ENCODE measurements around the gene KCNJ9.
A peak's percentile ranks its signal among the peaks of the same experiment; 100 is the strongest.
"Not testable (repeated sequence)": the region's sequence is repeated elsewhere in the genome, so short reads cannot be mapped to it uniquely, and the experiment has no call there.

The KCNJ9 gene

DNA sequence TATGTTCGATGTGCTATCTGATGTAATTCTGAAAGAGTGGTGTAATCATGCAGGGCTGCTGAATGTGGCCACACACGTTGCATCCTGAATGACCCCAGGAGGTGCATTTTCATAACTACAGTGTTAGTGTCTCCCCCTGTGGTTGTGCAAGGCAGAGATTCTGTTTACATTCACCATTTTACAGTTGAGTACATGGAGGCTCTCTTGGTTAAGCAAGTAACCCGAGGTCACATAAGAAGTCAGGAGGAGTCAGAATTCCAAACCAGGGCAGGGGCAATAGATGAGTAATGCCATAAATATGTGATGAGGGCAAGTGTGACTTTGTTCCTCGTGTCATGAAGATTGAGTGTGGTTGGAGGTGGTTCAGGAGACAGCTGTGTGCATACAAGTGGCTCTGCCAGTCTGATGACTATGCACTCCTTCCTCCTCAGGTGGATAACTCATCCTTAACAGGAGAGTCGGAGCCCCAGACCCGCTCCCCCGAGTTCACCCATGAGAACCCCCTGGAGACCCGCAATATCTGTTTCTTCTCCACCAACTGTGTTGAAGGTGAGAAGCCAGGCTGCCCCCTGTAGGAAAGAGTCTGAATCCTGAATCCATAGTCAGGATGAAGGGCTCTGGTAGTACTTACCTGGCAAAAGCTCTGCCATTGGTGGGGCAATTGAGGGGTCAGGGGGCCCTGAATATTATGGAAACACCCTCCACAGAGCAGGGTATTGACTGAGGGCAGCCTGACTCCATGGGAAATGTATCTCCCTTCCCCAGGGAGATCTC is 43.6 kb downstream of the KCNJ9 start:
- ChIA-PET CTCF (interaction anchor here (0.9 to 1.7 kb wide), 2 partner anchors 16 to 24 kb away, joined by 3 to 9 read pairs; no protein-coding TSS in a partner anchor), POLR2A (ENCODE audit: low non-redundant PET) (interaction anchor here (0.5 kb wide), 1 partner anchor 630 kb away, joined by 5 read pairs; no protein-coding TSS in a partner anchor)

DNA sequence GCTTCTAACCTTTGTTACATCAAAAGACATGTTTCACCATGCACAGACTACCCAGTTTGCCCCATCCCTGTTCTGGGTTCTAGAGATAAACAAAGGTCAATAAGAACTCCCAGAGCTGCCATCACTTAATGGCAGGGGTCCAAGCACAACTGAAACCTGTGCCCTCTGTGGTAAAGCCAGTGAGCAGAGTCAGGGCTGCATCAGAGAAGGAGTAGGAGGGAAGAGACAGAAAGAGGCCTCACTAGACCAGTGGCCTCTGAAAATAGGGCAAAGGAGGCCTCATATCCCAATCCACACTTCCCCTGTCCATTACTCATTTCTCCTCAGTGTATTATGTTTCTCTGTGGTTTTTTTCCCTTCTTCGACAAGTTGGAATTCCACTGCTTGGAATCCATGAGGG is 44.4 kb downstream of the KCNJ9 start:
- ChIA-PET CTCF (no interaction called here), POLR2A (ENCODE audit: low non-redundant PET) (interaction anchor here (0.5 kb wide), 1 partner anchor 629 kb away, joined by 5 read pairs; no protein-coding TSS in a partner anchor)
- H3K27ac ChIP-seq: no peak overlapping the region
- TF ChIP-seq, protein P1, sequence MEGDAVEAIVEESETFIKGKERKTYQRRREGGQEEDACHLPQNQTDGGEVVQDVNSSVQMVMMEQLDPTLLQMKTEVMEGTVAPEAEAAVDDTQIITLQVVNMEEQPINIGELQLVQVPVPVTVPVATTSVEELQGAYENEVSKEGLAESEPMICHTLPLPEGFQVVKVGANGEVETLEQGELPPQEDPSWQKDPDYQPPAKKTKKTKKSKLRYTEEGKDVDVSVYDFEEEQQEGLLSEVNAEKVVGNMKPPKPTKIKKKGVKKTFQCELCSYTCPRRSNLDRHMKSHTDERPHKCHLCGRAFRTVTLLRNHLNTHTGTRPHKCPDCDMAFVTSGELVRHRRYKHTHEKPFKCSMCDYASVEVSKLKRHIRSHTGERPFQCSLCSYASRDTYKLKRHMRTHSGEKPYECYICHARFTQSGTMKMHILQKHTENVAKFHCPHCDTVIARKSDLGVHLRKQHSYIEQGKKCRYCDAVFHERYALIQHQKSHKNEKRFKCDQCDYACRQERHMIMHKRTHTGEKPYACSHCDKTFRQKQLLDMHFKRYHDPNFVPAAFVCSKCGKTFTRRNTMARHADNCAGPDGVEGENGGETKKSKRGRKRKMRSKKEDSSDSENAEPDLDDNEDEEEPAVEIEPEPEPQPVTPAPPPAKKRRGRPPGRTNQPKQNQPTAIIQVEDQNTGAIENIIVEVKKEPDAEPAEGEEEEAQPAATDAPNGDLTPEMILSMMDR (conservative IDR thresholded peaks at IDR 0.05; ENCODE audit: low read depth): no peak
- no peak for DNase-seq (ENCODE audit: low spot score)

More for the DNA sequence above, 43.6 kb downstream of the KCNJ9 start:
- TF ChIP-seq, protein P1 (conservative IDR thresholded peaks at IDR 0.05; ENCODE audit: low read depth): no peak
- peak overlapping the region; percentile 31; the same call in 1 of the 2 replicates for H3K27ac ChIP-seq
- peak; percentile 91 for DNase-seq (ENCODE audit: low spot score)

DNA sequence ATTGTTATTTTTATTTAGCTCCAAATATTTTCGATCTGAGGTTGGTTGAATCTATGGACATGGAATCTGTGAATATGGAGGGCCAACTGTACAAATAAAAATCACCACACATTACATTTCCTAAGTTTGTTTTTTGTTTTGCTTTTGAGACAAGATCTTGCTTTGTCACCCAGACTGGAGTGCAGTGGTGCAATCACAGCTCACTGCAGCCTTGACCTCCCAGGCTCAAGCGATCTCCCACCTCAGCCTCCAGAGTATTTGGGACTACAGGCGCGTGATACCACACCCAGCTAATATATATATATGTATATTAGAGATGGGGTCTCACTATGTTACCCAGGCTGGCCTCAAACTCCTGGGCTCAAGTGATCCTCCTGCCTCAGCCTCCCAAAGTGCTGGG is 45.0 kb downstream of the KCNJ9 start:
- H3K27ac ChIP-seq; DNase-seq (ENCODE audit: low spot score); CTCF ChIA-PET; POLR2A ChIA-PET (ENCODE audit: low non-redundant PET): not testable (repeated sequence)

DNA sequence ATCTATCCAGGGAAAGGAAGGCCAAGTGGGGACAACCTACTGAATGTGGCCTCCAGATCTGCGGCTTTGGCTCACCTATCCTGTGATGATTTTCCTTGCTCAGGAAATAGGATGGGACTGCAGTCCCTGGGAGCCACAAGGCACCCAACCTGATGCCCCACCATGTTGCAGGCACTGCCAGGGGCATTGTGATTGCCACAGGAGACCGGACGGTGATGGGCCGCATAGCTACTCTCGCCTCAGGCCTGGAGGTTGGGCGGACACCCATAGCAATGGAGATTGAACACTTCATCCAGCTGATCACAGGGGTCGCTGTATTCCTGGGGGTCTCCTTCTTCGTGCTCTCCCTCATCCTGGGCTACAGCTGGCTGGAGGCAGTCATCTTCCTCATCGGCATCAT is 46.0 kb downstream of the KCNJ9 start:
- CTCF ChIA-PET: no interaction called here
- DNase-seq (ENCODE audit: low spot score): no peak
- no peak overlapping the region for H3K27ac ChIP-seq
- TF ChIP-seq, protein P1 (conservative IDR thresholded peaks at IDR 0.05; ENCODE audit: low read depth): no peak
- POLR2A ChIA-PET (ENCODE audit: low non-redundant PET): no interaction called here

DNA sequence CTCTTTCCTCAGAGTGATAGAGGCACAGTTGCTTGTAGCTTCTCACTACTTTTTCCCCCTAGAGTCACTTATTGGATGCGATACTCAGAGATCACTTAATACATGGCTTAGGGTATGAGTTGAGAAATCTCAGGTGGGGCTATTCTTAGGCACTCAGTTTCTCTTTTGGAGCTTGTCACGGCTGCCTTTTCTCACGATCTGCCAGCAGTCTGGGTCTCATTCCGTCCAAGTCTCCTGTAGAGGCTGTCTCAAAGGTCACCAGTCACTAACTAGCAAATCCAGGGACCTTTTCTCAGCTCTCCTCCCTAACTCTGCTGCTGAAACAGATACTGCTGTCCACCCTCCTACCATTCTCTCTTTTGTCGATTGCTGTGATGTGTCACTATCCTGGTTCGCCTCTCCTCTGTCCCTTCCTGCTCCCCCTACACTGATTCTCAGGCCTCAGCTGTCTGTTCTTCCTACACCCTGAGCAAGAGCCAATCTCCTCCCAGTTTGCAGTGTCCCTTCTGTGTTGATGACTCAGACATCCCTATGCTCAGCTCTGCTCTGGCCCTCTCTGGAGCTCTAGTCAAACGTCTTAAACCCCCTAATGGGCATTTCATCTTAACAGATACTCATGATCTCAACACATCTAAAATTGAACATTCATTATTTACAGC is 46.7 kb downstream of the KCNJ9 start:
- DNase-seq (ENCODE audit: low spot score): no peak
- ChIA-PET CTCF (interaction anchor here (1.0 kb wide), 1 partner anchor 27 kb away, joined by 4 read pairs; no protein-coding TSS in a partner anchor), POLR2A (ENCODE audit: low non-redundant PET) (no interaction called here)
- H3K27ac ChIP-seq: no peak overlapping the region
- TF ChIP-seq, protein P1 (conservative IDR thresholded peaks at IDR 0.05; ENCODE audit: low read depth): no peak

DNA sequence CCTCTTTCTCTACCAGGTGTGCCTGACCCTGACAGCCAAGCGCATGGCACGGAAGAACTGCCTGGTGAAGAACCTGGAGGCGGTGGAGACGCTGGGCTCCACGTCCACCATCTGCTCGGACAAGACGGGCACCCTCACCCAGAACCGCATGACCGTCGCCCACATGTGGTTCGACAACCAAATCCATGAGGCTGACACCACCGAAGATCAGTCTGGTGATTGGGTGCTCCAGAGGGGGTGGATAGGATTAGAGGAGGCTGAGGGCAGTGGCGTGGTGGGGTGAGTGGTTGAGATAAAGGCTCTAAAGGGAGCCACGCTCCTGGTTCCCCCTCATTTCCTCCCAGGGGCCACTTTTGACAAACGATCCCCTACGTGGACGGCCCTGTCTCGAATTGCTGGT is 47.3 kb downstream of the KCNJ9 start:
- no peak for DNase-seq (ENCODE audit: low spot score)
- H3K27ac ChIP-seq: no peak overlapping the region
- ChIA-PET CTCF (interaction anchor here (1.0 kb wide), 1 partner anchor 28 kb away, joined by 4 read pairs; no protein-coding TSS in a partner anchor), POLR2A (ENCODE audit: low non-redundant PET) (no interaction called here)
- TF ChIP-seq, protein P1 (conservative IDR thresholded peaks at IDR 0.05; ENCODE audit: low read depth): no peak

DNA sequence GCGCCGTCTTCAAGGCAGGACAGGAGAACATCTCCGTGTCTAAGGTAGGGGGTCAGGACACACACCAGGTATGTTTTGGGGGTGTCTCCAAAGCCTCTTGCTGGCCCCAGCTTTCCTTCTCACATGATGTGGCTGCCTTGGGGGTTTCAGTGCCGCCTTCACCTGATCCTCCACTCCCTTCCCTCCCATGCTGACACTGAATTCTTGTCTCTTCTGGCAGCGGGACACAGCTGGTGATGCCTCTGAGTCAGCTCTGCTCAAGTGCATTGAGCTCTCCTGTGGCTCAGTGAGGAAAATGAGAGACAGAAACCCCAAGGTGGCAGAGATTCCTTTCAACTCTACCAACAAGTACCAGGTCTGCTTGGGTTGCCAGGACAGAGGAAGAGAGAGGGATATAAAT is 47.7 kb downstream of the KCNJ9 start:
- ChIA-PET POLR2A (ENCODE audit: low non-redundant PET) (no interaction called here), CTCF (interaction anchor here (1.0 kb wide), 1 partner anchor 28 kb away, joined by 4 read pairs; no protein-coding TSS in a partner anchor)
- H3K27ac ChIP-seq: no peak overlapping the region
- TF ChIP-seq, protein P1 (conservative IDR thresholded peaks at IDR 0.05; ENCODE audit: low read depth): no peak
- no peak for DNase-seq (ENCODE audit: low spot score)

Data from RWPE1 (cell line).